IPS-18a (cell line): Measurements from ENCODE around the gene ATF7.

ENCODE experiments used
- H3K27ac ChIP-seq: one replicate; pipeline ENCODE4 v1.5.1; 2013; ENCODE audit warnings: low read length
- H3K27me3 ChIP-seq: one replicate; pipeline ENCODE4 v1.6.1; 2013; ENCODE audit warnings: mild to moderate bottlenecking, low read length; ENCODE audit not compliant: control insufficient read depth, insufficient read depth
- H3K36me3 ChIP-seq: one replicate; pipeline ENCODE4 v1.6.1; 2013; ENCODE audit warnings: low read depth, low read length; ENCODE audit not compliant: control insufficient read depth
- H3K4me1 ChIP-seq: one replicate; pipeline ENCODE4 v1.6.1; 2013; ENCODE audit warnings: low read depth, low read length; ENCODE audit not compliant: control insufficient read depth
- H3K4me3 ChIP-seq: one replicate; pipeline ENCODE4 v1.5.1; 2013; ENCODE audit warnings: low read length
- H3K9ac ChIP-seq: one replicate; pipeline ENCODE4 v1.6.1; 2013; ENCODE audit warnings: mild to moderate bottlenecking, low read length, moderate library complexity
- H3K9me3 ChIP-seq: one replicate; pipeline ENCODE4 v1.6.1; 2013; ENCODE audit warnings: low read depth, low read length; ENCODE audit not compliant: control insufficient read depth

The ATF7 gene

DNA sequence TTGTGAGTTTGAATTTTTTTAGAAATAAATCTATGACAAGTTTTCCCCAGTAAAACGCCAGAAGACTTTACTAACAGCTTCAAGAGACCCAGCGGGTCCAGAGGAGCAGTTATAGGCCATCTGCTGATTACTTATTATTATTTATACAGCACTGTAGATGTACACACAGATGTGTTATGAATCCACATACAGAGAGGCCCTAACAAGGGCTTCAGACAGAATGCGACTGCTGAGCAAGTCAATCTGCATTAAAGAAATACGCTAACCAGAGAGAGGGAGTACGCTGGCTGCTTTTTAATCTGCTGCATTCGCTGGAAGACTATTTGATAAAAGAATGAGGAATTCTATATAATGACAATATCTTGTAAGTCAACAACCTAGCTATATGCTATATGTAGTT, 32.5 kb downstream of the ATF7 start:
- Histone ChIP-seq H3K27ac (no peak overlapping the region), H3K9me3 (no peaks in the 10 kb centered on the region), H3K9ac (no peak overlapping the region), H3K4me3 (no peak overlapping the region), H3K27me3 (no peaks in the 10 kb centered on the region), H3K36me3 (no peaks in the 10 kb centered on the region), H3K4me1 (peaks cover 6% of the 10 kb centered on the region)

DNA sequence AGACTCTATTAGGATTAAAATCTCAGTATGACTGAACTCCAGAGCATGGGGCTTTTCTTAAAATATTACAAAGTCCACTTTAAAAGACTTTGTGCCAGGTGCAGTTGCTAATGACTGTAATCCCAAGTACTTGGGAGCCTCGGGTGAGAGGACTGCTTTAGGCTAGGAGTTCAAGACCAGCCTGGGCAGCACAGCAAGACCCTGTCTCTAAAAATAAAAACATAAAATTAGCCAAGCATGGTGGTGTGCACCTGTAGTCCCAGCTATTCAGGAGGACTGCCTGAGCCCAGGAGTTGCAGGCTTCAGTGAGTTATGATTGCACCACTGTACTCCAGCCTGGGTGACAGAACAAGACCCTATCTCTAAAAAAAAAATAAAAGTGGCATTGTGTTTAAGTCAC, 33.2 kb downstream of the ATF7 start:
- Histone ChIP-seq H3K27ac (no peak overlapping the region), H3K4me1 (peaks cover 6% of the 10 kb centered on the region)

GRCh38 chr12:53592426-53592825, 33.8 kb downstream of the ATF7 start:
- Histone ChIP-seq H3K27ac (no peak overlapping the region), H3K27me3 (no peaks in the 10 kb centered on the region), H3K36me3 (no peaks in the 10 kb centered on the region), H3K9ac (no peak overlapping the region), H3K9me3 (no peaks in the 10 kb centered on the region), H3K4me3 (no peak overlapping the region), H3K4me1 (peaks cover 6% of the 10 kb centered on the region)

More for the DNA sequence above, 33.2 kb downstream of the ATF7 start:
- H3K4me3 ChIP-seq = no peak overlapping the region
- no peaks in the 10 kb centered on the region for H3K27me3 ChIP-seq
- no peaks in the 10 kb centered on the region for H3K36me3 ChIP-seq
- no peak overlapping the region for H3K9ac ChIP-seq
- no peaks in the 10 kb centered on the region for H3K9me3 ChIP-seq

GRCh38 chr12:53591301-53592206, 34.6 kb downstream of the ATF7 start:
- Histone ChIP-seq H3K9ac (no peak overlapping the region), H3K36me3 (no peaks in the 10 kb centered on the region), H3K27me3 (no peaks in the 10 kb centered on the region), H3K4me3 (no peak overlapping the region), H3K4me1 (peaks cover 6% of the 10 kb centered on the region), H3K27ac (no peak overlapping the region), H3K9me3 (no peaks in the 10 kb centered on the region)

GRCh38 chr12:53590652-53591051, 35.5 kb downstream of the ATF7 start:
- H3K4me3 ChIP-seq = no peak overlapping the region
- H3K9ac ChIP-seq = no peak overlapping the region
- no peak overlapping the region for H3K27ac ChIP-seq
- H3K27me3 ChIP-seq = no peaks in the 10 kb centered on the region
- H3K36me3 ChIP-seq = no peaks in the 10 kb centered on the region
- no peaks in the 10 kb centered on the region for H3K9me3 ChIP-seq
- peaks cover 6% of the 10 kb centered on the region for H3K4me1 ChIP-seq

GRCh38 chr12:53589915-53590314, 36.3 kb downstream of the ATF7 start:
- Histone ChIP-seq H3K36me3 (no peaks in the 10 kb centered on the region), H3K4me1 (peaks cover 6% of the 10 kb centered on the region), H3K9me3 (no peaks in the 10 kb centered on the region), H3K9ac (no peak overlapping the region), H3K4me3 (no peak overlapping the region), H3K27ac (no peak overlapping the region), H3K27me3 (no peaks in the 10 kb centered on the region)

- Histone ChIP-seq H3K27ac (no peak overlapping the region), H3K36me3 (no peaks in the 10 kb centered on the region), H3K4me3 (no peak overlapping the region), H3K4me1 (peaks cover 6% of the 10 kb centered on the region), H3K9ac (no peak overlapping the region), H3K27me3 (no peaks in the 10 kb centered on the region), H3K9me3 (no peaks in the 10 kb centered on the region)
Measured at GRCh38 chr12:53589423-53589822, 36.8 kb downstream of the ATF7 start.

- peaks cover 6% of the 10 kb centered on the region for H3K4me1 ChIP-seq
- H3K9me3 ChIP-seq = no peaks in the 10 kb centered on the region
- H3K9ac ChIP-seq = no peak overlapping the region
- no peak overlapping the region for H3K27ac ChIP-seq
- no peaks in the 10 kb centered on the region for H3K36me3 ChIP-seq
- H3K4me3 ChIP-seq = no peak overlapping the region
- no peaks in the 10 kb centered on the region for H3K27me3 ChIP-seq
Measured at GRCh38 chr12:53588123-53588522, 38.1 kb downstream of the ATF7 start.

GRCh38 chr12:53586745-53587144, 39.4 kb downstream of the ATF7 start:
- H3K4me3 ChIP-seq = no peak overlapping the region
- H3K27me3 ChIP-seq = no peaks in the 10 kb centered on the region
- H3K4me1 ChIP-seq = no peaks in the 10 kb centered on the region
- no peaks in the 10 kb centered on the region for H3K36me3 ChIP-seq
- no peak overlapping the region for H3K9ac ChIP-seq
- H3K27ac ChIP-seq = no peak overlapping the region
- H3K9me3 ChIP-seq = no peaks in the 10 kb centered on the region

- H3K4me1 ChIP-seq = no peaks in the 10 kb centered on the region
- H3K9ac ChIP-seq = no peak overlapping the region
- H3K36me3 ChIP-seq = no peaks in the 10 kb centered on the region
- H3K27ac ChIP-seq = no peak overlapping the region
- H3K4me3 ChIP-seq = no peak overlapping the region
- no peaks in the 10 kb centered on the region for H3K9me3 ChIP-seq
- H3K27me3 ChIP-seq = no peaks in the 10 kb centered on the region
Measured at GRCh38 chr12:53585448-53586125, 40.6 kb downstream of the ATF7 start.

- H3K27me3 ChIP-seq = no peaks in the 10 kb centered on the region
- H3K4me3 ChIP-seq = no peak overlapping the region
- H3K4me1 ChIP-seq = no peaks in the 10 kb centered on the region
- H3K36me3 ChIP-seq = no peaks in the 10 kb centered on the region
- H3K9ac ChIP-seq = no peak overlapping the region
- H3K27ac ChIP-seq = no peak overlapping the region
- no peaks in the 10 kb centered on the region for H3K9me3 ChIP-seq
Measured at GRCh38 chr12:53579545-53579955, 46.6 kb downstream of the ATF7 start.

DNA sequence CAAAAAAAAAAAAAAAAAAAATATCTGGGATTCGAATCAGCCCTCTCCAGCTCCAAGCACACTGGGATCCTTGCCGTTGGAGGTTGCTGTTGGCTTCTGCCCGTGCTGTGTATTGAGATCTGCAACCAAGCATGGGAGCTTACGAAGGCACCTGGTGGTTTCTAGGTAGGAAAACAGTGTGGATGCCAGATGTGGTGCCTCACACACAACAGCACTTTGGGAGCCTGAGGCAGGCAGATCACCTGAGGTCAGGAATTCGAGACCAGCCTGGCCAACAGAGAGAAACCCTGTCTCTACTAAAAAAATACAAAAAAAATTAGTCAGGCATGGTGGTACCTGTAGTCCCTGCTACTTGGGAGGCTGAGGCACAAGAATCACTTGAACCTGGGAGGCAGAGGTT, 47.4 kb downstream of the ATF7 start:
- Histone ChIP-seq H3K4me1 (no peaks in the 10 kb centered on the region), H3K36me3 (no peaks in the 10 kb centered on the region), H3K9ac (no peak overlapping the region), H3K27ac (no peak overlapping the region), H3K9me3 (no peaks in the 10 kb centered on the region), H3K4me3 (no peak overlapping the region), H3K27me3 (no peaks in the 10 kb centered on the region)
